ENCODE data around the gene RNF157. TPM values are rescaled to one million over a fixed set of nuclear protein-coding genes. Genes with fewer than 3 reads are reported as not detected.

The RNF157 gene
- total and polyA plus RNA-seq, 10 of the 15 experiments (the other 5 are each of a cell fraction or from before 2014, with no cell fraction given), result 1.4 to 15.9 (median 9.6) TPM

DNA sequence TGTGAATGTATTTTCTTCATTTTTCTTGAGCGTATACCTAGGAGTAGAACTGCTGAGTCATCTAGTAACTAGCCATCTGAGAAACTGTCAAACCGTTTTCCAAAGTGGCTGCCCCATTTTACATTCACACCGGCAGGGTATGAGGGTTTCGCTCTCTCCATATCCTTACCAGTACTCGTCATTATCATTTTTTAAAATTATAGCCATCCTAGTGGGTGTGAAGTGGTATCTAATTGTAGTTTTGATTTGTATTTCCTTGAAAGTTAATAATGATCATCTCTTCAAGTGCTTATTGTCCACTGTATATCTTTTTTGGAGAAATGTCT, 6.0 kb downstream of the RNF157 start (continued):
- no peak for TF ChIP-seq SIN3A (IDR thresholded peaks at IDR 0.05; ENCODE audit: low read depth, low read length)
- TF ChIP-seq KDM1A (IDR thresholded peaks at IDR 0.05; ENCODE audit: borderline replicate concordance), result no peak
- TF ChIP-seq MXI1 (IDR thresholded peaks at IDR 0.05; ENCODE audit: low read depth, low read length), result no peak
- no peak for TF ChIP-seq NFYB (IDR thresholded peaks at IDR 0.05; ENCODE audit: insufficient read depth, low read depth, low read length)
- TF ChIP-seq, protein P1, sequence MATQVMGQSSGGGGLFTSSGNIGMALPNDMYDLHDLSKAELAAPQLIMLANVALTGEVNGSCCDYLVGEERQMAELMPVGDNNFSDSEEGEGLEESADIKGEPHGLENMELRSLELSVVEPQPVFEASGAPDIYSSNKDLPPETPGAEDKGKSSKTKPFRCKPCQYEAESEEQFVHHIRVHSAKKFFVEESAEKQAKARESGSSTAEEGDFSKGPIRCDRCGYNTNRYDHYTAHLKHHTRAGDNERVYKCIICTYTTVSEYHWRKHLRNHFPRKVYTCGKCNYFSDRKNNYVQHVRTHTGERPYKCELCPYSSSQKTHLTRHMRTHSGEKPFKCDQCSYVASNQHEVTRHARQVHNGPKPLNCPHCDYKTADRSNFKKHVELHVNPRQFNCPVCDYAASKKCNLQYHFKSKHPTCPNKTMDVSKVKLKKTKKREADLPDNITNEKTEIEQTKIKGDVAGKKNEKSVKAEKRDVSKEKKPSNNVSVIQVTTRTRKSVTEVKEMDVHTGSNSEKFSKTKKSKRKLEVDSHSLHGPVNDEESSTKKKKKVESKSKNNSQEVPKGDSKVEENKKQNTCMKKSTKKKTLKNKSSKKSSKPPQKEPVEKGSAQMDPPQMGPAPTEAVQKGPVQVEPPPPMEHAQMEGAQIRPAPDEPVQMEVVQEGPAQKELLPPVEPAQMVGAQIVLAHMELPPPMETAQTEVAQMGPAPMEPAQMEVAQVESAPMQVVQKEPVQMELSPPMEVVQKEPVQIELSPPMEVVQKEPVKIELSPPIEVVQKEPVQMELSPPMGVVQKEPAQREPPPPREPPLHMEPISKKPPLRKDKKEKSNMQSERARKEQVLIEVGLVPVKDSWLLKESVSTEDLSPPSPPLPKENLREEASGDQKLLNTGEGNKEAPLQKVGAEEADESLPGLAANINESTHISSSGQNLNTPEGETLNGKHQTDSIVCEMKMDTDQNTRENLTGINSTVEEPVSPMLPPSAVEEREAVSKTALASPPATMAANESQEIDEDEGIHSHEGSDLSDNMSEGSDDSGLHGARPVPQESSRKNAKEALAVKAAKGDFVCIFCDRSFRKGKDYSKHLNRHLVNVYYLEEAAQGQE (IDR thresholded peaks at IDR 0.05; ENCODE audit: low read depth, low read length), result no peak
- peak; percentile 86 for TF ChIP-seq DPF2 (IDR thresholded peaks at IDR 0.05)
- TF ChIP-seq, protein P2, sequence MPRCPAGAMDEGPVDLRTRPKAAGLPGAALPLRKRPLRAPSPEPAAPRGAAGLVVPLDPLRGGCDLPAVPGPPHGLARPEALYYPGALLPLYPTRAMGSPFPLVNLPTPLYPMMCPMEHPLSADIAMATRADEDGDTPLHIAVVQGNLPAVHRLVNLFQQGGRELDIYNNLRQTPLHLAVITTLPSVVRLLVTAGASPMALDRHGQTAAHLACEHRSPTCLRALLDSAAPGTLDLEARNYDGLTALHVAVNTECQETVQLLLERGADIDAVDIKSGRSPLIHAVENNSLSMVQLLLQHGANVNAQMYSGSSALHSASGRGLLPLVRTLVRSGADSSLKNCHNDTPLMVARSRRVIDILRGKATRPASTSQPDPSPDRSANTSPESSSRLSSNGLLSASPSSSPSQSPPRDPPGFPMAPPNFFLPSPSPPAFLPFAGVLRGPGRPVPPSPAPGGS (IDR thresholded peaks at IDR 0.05; ENCODE audit: borderline replicate concordance, insufficient read depth, low read depth, low read length, poor library complexity, severe bottlenecking), result no peak
- TF ChIP-seq, protein P3, sequence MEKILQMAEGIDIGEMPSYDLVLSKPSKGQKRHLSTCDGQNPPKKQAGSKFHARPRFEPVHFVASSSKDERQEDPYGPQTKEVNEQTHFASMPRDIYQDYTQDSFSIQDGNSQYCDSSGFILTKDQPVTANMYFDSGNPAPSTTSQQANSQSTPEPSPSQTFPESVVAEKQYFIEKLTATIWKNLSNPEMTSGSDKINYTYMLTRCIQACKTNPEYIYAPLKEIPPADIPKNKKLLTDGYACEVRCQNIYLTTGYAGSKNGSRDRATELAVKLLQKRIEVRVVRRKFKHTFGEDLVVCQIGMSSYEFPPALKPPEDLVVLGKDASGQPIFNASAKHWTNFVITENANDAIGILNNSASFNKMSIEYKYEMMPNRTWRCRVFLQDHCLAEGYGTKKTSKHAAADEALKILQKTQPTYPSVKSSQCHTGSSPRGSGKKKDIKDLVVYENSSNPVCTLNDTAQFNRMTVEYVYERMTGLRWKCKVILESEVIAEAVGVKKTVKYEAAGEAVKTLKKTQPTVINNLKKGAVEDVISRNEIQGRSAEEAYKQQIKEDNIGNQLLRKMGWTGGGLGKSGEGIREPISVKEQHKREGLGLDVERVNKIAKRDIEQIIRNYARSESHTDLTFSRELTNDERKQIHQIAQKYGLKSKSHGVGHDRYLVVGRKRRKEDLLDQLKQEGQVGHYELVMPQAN (conservative IDR thresholded peaks at IDR 0.05), result no peak
- TF ChIP-seq CHD4 (IDR thresholded peaks at IDR 0.05), result no peak
- no peak for TF ChIP-seq CEBPB (IDR thresholded peaks at IDR 0.05; ENCODE audit: borderline replicate concordance in 1 of 2, low read depth in 2 of 2, low read length in 2 of 2)
- TF ChIP-seq, protein P4, sequence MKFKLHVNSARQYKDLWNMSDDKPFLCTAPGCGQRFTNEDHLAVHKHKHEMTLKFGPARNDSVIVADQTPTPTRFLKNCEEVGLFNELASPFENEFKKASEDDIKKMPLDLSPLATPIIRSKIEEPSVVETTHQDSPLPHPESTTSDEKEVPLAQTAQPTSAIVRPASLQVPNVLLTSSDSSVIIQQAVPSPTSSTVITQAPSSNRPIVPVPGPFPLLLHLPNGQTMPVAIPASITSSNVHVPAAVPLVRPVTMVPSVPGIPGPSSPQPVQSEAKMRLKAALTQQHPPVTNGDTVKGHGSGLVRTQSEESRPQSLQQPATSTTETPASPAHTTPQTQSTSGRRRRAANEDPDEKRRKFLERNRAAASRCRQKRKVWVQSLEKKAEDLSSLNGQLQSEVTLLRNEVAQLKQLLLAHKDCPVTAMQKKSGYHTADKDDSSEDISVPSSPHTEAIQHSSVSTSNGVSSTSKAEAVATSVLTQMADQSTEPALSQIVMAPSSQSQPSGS (IDR thresholded peaks at IDR 0.05; ENCODE audit: low read length), result no peak
- TF ChIP-seq RBBP5 (conservative IDR thresholded peaks at IDR 0.05), result no peak
- TF ChIP-seq JUND (IDR thresholded peaks at IDR 0.05; ENCODE audit: low read depth, low read length), result 0 out of 2 replicates have a peak, but pooled peaks have one; percentile 52
- peak; percentile 80; the same call in 1 of the 2 replicates for TF ChIP-seq RELB (IDR thresholded peaks at IDR 0.05; ENCODE audit: low read depth)
- TF ChIP-seq CREM (IDR thresholded peaks at IDR 0.05; ENCODE audit: low read depth), result peak; percentile 21; the same call in 1 of the 2 replicates
- TF ChIP-seq, protein P5, sequence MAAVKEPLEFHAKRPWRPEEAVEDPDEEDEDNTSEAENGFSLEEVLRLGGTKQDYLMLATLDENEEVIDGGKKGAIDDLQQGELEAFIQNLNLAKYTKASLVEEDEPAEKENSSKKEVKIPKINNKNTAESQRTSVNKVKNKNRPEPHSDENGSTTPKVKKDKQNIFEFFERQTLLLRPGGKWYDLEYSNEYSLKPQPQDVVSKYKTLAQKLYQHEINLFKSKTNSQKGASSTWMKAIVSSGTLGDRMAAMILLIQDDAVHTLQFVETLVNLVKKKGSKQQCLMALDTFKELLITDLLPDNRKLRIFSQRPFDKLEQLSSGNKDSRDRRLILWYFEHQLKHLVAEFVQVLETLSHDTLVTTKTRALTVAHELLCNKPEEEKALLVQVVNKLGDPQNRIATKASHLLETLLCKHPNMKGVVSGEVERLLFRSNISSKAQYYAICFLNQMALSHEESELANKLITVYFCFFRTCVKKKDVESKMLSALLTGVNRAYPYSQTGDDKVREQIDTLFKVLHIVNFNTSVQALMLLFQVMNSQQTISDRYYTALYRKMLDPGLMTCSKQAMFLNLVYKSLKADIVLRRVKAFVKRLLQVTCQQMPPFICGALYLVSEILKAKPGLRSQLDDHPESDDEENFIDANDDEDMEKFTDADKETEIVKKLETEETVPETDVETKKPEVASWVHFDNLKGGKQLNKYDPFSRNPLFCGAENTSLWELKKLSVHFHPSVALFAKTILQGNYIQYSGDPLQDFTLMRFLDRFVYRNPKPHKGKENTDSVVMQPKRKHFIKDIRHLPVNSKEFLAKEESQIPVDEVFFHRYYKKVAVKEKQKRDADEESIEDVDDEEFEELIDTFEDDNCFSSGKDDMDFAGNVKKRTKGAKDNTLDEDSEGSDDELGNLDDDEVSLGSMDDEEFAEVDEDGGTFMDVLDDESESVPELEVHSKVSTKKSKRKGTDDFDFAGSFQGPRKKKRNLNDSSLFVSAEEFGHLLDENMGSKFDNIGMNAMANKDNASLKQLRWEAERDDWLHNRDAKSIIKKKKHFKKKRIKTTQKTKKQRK (IDR thresholded peaks at IDR 0.05; ENCODE audit: low read depth, low read length), result no peak
- TF ChIP-seq NR2C2 (IDR thresholded peaks at IDR 0.05; ENCODE audit: borderline replicate concordance, control insufficient read depth, insufficient read length, low read depth), result no peak

All from GM12878 (cell line).